Measurements from ENCODE around the gene NT5DC2. TPM values are rescaled to one million over a fixed set of nuclear protein-coding genes. Genes with fewer than 3 reads are reported as not detected.

Gene NT5DC2
- total RNA-seq, 1 experiment from 2014 or later = 377 TPM

DNA sequence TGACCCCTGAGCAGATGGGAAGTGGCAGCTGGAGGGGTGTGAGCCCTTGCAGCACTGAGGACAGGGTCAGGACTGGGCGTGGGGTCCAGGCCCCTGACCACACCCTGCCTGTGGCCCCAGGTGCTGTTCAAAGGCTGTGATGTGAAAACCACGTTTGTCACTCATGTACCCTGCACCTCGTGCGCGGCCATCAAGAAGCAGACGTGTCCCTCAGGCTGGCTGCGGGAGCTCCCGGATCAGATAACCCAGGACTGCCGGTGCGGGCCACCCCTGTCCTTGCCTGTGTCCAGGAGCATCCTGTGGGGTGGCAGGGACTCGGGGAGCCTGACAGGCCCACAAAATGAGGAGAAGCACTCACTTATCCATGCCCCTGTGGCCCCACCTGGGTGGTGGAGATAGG lies 32.6 kb downstream of the NT5DC2 start:
- ChIA-PET CTCF (interaction anchor here (0.9 kb wide), 1 partner anchor 28 kb away, joined by 3 read pairs; no protein-coding TSS in a partner anchor), POLR2A (no interaction called here)
- H3K4me1 Mint-ChIP-seq = peaks cover 2% of the 10 kb centered on the region; the same call in 1 of the 2 replicates
- ATAC-seq = no peak
- H3K27me3 Mint-ChIP-seq (ENCODE audit: low read depth) = no peaks in the 10 kb centered on the region
- no peak for DNase-seq (ENCODE audit: low spot score)
- no peaks in the 10 kb centered on the region for H3K36me3 Mint-ChIP-seq
- H3K4me3 Mint-ChIP-seq = no peak overlapping the region
- TF ChIP-seq, protein P1, sequence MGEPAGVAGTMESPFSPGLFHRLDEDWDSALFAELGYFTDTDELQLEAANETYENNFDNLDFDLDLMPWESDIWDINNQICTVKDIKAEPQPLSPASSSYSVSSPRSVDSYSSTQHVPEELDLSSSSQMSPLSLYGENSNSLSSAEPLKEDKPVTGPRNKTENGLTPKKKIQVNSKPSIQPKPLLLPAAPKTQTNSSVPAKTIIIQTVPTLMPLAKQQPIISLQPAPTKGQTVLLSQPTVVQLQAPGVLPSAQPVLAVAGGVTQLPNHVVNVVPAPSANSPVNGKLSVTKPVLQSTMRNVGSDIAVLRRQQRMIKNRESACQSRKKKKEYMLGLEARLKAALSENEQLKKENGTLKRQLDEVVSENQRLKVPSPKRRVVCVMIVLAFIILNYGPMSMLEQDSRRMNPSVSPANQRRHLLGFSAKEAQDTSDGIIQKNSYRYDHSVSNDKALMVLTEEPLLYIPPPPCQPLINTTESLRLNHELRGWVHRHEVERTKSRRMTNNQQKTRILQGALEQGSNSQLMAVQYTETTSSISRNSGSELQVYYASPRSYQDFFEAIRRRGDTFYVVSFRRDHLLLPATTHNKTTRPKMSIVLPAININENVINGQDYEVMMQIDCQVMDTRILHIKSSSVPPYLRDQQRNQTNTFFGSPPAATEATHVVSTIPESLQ (CRISPR knock-in tag; IDR thresholded peaks at IDR 0.05) = no peak
- TF ChIP-seq RELA (CRISPR knock-in tag; IDR thresholded peaks at IDR 0.05; ENCODE audit: borderline replicate concordance) (no peak), NR1H2 (CRISPR knock-in tag; IDR thresholded peaks at IDR 0.05) (no peak)
- H3K27ac Mint-ChIP-seq = no peak overlapping the region
- no peaks in the 10 kb centered on the region for H3K9me3 Mint-ChIP-seq

DNA sequence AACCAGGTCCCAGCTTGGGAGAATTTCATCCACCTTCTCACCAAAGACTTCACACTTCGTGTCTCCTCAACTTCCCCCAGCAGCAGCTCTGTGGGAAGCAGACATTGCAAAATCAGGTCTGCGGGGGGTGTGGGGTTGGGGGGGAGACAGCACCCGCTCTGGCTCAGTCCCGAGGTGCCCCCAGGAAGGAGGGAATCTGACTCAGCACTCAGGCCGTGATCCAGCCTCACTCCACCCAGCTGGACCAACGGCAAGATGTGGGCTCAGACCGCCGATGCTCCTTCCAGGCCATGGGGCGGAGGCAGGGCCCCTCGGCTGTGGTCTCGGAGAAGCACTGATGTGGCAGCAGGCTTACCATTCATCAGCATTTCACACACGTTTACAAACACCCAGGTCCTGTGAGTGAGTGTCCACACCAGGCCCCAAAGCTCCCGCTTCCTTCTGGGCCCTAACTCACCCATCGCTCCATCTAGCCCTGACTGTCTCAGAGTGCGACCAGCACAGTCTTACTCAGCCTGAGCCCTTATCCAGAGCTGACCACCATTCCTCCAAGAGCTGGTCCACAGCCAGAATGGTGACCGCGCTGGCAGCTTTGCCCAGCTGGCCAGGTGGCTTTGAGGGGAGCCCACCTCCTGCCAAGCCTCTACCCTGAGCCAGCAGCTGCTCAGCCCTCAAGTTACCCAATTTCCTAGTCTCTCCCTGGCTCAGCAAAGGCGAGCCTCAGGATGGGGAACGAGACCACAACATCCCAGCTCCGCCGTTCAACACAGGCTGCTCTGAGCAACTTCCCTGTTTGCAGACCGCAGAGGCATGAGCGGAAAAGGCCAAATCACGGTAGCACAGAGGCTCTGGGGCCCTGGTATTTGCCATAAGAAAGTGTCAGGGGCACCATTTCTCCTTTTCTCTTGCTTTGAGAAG lies 35.3 kb downstream of the NT5DC2 start:
- Mint-ChIP-seq H3K4me3 (no peak overlapping the region), H3K27ac (no peak overlapping the region), H3K4me1 (no peaks in the 10 kb centered on the region), H3K36me3 (no peaks in the 10 kb centered on the region), H3K27me3 (ENCODE audit: low read depth) (no peaks in the 10 kb centered on the region), H3K9me3 (no peaks in the 10 kb centered on the region)
- no peak for DNase-seq (ENCODE audit: low spot score)
- CTCF ChIA-PET = interaction anchor here (2.4 kb wide), 1 partner anchor 16 kb away, joined by 12 read pairs; no protein-coding TSS in a partner anchor
- TF ChIP-seq NR1H2 (CRISPR knock-in tag; IDR thresholded peaks at IDR 0.05) (no peak), CREM (CRISPR knock-in tag; IDR thresholded peaks at IDR 0.05) (no peak), ATF1 (CRISPR knock-in tag; IDR thresholded peaks at IDR 0.05) (no peak), TCF7 (CRISPR knock-in tag; IDR thresholded peaks at IDR 0.05; ENCODE audit: low read depth) (no peak), EMX1 (CRISPR knock-in tag; IDR thresholded peaks at IDR 0.05) (no peak), JUN (CRISPR knock-in tag; IDR thresholded peaks at IDR 0.05) (no peak), TP53 (CRISPR knock-in tag; IDR thresholded peaks at IDR 0.05) (no peak), OVOL2 (CRISPR knock-in tag; IDR thresholded peaks at IDR 0.05; ENCODE audit: borderline replicate concordance) (no peak)
- TF ChIP-seq, protein P2, sequence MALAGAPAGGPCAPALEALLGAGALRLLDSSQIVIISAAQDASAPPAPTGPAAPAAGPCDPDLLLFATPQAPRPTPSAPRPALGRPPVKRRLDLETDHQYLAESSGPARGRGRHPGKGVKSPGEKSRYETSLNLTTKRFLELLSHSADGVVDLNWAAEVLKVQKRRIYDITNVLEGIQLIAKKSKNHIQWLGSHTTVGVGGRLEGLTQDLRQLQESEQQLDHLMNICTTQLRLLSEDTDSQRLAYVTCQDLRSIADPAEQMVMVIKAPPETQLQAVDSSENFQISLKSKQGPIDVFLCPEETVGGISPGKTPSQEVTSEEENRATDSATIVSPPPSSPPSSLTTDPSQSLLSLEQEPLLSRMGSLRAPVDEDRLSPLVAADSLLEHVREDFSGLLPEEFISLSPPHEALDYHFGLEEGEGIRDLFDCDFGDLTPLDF (CRISPR knock-in tag; IDR thresholded peaks at IDR 0.05) = no peak
- TF ChIP-seq, protein P3, sequence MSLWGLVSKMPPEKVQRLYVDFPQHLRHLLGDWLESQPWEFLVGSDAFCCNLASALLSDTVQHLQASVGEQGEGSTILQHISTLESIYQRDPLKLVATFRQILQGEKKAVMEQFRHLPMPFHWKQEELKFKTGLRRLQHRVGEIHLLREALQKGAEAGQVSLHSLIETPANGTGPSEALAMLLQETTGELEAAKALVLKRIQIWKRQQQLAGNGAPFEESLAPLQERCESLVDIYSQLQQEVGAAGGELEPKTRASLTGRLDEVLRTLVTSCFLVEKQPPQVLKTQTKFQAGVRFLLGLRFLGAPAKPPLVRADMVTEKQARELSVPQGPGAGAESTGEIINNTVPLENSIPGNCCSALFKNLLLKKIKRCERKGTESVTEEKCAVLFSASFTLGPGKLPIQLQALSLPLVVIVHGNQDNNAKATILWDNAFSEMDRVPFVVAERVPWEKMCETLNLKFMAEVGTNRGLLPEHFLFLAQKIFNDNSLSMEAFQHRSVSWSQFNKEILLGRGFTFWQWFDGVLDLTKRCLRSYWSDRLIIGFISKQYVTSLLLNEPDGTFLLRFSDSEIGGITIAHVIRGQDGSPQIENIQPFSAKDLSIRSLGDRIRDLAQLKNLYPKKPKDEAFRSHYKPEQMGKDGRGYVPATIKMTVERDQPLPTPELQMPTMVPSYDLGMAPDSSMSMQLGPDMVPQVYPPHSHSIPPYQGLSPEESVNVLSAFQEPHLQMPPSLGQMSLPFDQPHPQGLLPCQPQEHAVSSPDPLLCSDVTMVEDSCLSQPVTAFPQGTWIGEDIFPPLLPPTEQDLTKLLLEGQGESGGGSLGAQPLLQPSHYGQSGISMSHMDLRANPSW (CRISPR knock-in tag; conservative IDR thresholded peaks at IDR 0.05; ENCODE audit: low read depth) = no peak
- TF ChIP-seq, protein P4, sequence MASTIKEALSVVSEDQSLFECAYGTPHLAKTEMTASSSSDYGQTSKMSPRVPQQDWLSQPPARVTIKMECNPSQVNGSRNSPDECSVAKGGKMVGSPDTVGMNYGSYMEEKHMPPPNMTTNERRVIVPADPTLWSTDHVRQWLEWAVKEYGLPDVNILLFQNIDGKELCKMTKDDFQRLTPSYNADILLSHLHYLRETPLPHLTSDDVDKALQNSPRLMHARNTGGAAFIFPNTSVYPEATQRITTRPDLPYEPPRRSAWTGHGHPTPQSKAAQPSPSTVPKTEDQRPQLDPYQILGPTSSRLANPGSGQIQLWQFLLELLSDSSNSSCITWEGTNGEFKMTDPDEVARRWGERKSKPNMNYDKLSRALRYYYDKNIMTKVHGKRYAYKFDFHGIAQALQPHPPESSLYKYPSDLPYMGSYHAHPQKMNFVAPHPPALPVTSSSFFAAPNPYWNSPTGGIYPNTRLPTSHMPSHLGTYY (CRISPR knock-in tag; IDR thresholded peaks at IDR 0.05) = no peak
- TF ChIP-seq, protein P5, sequence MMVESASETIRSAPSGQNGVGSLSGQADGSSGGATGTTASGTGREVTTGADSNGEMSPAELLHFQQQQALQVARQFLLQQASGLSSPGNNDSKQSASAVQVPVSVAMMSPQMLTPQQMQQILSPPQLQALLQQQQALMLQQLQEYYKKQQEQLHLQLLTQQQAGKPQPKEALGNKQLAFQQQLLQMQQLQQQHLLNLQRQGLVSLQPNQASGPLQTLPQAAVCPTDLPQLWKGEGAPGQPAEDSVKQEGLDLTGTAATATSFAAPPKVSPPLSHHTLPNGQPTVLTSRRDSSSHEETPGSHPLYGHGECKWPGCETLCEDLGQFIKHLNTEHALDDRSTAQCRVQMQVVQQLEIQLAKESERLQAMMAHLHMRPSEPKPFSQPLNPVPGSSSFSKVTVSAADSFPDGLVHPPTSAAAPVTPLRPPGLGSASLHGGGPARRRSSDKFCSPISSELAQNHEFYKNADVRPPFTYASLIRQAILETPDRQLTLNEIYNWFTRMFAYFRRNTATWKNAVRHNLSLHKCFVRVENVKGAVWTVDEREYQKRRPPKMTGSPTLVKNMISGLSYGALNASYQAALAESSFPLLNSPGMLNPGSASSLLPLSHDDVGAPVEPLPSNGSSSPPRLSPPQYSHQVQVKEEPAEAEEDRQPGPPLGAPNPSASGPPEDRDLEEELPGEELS (CRISPR knock-in tag; IDR thresholded peaks at IDR 0.05) = no peak
- TF ChIP-seq, protein P6, sequence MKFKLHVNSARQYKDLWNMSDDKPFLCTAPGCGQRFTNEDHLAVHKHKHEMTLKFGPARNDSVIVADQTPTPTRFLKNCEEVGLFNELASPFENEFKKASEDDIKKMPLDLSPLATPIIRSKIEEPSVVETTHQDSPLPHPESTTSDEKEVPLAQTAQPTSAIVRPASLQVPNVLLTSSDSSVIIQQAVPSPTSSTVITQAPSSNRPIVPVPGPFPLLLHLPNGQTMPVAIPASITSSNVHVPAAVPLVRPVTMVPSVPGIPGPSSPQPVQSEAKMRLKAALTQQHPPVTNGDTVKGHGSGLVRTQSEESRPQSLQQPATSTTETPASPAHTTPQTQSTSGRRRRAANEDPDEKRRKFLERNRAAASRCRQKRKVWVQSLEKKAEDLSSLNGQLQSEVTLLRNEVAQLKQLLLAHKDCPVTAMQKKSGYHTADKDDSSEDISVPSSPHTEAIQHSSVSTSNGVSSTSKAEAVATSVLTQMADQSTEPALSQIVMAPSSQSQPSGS (CRISPR knock-in tag; IDR thresholded peaks at IDR 0.05; ENCODE audit: borderline replicate concordance, low read depth) = no peak
- TF ChIP-seq, protein P7, sequence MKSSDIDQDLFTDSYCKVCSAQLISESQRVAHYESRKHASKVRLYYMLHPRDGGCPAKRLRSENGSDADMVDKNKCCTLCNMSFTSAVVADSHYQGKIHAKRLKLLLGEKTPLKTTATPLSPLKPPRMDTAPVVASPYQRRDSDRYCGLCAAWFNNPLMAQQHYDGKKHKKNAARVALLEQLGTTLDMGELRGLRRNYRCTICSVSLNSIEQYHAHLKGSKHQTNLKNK (CRISPR knock-in tag; IDR thresholded peaks at IDR 0.05) = no peak
- POLR2A ChIA-PET = interaction anchor here (1.1 kb wide), 1 partner anchor 24 kb away, joined by 4 read pairs; no protein-coding TSS in a partner anchor
- no peak for ATAC-seq

Data from WTC11 (cell line).